GM19397 (cell line): ENCODE results near the gene MYO1G.

ENCODE experiments used
- ATAC-seq: cut with Tn5 transposase; IDR thresholded peaks from one replicate; pipeline ENCODE4 v1.9.1; 2021; ENCODE audit warnings: mild to moderate bottlenecking, moderate library complexity; ENCODE audit not compliant: unreplicated experiment

The MYO1G gene

DNA sequence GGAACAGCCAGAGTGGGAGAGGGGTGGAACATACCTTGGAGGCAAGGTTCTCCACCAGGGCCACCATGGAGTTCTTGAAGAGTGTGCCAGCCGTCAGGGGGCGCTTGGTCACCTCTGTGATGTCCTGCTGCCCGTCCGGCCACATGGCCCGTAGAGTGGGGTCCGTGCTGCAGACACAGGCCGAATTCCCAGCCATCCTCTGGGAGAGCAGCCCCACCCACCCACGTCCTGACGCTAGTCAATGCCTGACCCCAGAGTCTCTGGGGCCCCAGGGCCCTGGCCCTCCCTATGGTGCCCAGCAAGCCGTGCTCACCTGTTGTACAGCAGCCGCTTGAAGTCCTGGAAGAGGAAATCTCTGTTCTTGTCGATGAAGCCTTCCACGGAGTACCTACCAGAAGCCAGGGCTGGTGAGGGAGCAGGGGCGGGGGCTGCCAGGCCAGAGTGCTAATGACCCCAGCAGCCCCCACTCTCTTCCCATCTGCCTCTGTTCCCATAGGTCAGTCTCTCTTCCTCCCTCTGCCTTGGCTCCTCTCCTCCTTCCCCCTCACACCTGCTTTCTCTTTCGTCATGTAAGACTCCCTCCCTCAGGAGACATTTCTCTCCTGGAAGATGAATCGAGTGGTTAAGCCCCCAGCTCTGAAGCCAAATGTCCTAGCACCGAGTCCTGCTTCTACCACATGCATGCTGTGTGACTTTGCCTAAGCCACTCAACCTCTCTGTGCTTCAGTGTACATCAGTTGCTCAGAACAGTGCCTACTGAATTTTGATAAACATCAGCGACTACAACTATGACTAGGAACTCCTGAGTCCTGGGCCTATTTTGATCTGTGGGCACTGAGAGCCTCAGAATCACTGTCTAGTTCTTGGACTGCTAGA lies 11.0 kb downstream of the MYO1G start:
- ATAC-seq = no peak

DNA sequence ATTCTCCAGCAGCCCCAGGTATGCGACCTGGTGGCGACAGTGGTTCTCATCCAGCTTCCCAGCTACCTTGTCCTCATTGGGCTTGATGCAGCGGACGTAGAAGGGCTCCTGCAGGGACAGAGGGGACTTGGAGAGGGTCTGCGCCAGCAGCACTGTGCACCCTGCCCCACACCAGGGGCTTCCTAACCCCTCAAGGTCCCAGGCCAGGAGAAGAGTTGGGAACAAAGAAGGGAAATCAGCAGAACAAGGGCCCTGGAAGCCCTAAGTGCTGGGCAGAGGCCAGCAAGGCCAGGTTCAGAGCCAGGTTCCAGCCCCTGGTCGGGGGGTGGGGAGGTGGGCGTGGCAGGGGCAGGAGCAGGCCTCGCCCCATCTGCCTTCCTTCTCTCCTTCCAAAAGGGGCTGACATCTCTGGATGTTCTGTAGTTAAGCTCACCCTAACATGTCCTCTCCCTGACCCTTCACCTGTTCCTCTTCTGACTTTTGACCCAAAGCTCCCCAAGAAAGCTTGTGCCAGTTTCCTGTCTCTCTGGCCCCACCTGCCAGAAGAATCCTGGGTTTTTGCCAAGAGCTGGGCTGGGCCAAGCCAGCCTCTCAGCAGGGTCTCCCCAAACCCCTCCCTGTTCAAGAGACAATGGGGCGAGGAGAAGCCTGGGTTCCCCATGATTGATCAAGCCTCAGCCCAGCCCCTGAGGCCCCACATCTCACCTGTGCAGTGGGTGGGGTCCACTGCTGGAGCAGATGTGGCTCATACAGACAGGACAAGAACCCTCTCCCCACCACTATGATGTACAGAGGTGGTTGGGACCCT lies 11.9 kb downstream of the MYO1G start:
- ATAC-seq = no peak

DNA sequence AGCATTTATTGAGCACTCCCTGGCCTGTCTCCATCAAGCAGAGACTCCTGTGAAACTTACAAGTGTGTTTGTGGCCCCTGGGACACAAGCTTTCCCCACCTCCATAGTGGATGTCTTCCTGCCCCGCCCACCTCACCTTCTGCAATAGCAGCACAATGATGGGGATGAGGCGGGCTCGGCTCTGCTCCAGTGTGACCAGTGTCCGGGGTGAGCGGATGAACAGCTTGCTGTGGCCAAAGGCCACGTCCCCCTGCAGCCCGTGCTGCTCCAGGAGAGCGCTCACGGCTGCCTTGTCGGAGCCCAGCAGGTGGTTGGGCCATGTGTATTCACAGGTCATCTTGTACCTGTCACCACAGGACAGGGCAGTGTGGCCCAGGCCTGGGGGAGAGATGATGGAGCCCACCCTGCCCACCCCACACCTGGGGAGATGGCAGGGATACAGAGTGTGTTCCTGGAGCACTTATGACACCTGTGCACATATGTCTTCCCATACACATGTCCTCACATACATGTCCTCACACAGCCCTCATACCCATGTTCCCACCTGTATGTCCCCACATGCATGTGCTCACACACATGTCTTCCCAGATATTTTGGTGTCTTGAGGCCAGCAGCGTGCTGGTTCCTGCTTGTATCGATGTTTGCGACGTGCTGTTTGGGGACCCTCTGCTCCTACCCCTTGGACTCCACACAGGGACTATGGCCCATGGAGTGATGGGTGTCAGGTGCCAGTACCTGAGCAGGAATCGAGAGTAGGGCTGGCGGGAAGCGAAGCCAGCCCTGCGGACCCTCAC lies 12.7 kb downstream of the MYO1G start:
- no peak for ATAC-seq

DNA sequence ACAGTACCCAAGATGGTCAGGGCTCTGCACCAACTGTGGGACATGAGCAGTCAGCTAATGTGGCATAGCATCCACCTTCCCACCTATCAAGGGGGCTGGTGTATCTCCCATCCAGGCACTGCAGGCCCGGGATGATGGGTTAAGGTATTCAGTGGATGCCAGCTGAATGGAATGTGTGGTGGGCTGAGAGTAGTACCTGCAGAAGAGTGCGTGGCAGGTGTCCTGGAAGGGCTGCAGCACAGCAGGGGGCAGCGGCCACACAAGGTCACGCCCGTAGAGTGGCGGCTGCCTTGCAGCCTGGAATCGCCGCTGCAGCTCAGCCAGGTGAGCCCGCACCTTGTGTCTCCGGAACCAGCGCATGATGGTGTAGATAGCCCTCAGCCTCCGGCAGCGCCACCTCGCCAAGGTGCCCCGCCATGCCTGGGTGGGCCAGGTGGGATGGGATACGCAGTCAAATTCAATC lies 13.3 kb downstream of the MYO1G start:
- no peak for ATAC-seq

DNA sequence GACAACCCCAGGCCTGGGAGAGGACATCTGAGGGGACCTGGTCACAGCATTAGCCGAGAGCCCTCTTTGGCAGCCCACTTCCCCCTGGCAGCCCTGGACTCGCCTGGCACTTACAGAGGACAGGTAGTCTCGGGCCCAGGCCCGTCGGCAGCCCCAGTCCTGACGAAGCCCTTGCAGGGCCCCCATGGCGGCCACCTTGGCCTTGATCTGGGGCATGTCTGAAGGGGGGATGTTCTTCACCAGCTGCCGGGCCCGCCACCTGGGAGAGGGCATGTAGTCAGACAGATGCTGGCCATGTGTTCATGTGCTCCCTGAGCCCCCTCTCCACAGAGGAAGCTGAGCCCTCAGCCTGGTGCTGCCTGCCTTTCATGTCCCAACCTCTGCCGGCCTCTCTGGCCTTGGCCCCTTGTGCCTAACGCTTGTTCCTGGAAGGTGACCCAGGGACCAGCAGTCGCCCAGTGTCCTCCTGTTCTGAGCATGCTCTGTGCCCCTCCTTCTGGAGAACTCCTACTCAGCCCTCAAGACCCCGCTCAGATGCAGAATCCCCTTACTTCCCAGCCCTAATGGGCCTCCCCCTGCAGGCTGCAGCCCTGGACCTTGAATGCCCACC lies 13.9 kb downstream of the MYO1G start:
- no peak for ATAC-seq

DNA sequence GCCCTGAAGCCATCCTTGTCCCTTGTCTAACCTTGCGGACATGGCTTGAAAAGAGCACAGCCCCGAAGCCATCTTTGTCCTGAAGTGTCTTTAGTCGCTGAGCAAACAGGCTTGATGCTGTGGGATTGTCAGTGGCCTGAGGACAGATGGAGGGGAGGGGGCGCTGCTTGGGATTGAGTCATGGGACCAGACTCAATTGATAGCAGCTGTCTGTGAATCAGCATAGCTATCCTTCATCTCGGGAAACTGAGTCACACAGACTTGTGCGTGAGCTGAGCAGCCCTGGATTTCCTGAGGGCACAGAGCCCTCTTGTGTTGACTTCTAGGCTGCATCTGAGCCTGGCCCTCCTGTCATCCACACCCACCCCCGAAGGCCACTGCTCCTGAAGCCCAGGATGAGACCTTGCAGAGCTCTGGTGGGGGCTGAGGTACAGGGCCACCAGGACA lies 14.4 kb downstream of the MYO1G start:
- no peak for ATAC-seq

DNA sequence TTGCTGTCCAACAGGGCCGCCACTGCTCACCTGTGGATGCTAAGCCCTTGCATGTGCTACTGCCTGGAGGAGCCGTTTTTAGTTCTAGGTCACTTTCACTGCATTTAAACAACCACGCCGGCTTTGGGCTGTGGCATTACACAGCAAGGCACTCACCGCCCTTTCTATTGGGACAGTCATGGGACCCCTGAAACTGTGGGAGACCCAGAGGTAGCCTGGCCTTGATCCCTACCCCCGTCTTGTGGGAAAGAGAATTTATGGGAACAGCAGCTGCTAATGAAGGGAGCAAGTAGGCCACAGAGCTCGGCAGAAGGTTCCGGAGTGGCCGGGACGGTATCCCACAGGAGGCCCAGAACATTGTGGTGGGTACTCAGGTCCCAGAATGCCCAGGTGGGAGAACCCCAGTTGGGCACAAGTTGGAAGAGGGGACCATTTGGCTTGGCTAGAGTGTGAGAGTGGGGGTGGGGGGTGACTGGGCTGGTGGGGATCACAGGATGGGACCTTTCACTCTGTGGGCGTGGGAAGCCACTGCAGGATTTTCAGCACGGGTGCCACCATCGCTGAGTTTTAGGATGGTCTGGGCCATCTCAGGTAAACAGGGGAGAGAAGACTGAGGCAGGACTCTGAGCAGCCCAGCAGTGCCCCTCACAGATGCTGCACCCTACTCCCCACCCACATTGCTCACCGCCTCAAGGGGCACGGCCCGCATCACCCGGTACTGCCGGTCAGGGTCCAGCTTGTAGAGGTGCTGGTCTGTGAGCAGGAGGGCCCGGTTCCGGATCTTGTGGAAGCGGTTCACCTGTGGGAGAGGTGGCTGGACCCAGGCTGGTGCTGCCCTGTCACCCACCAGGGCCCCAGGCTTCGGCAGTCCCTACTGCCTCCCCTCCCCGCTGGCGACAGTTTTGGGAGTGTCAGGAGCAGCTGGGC lies 15.2 kb downstream of the MYO1G start:
- no peak for ATAC-seq

DNA sequence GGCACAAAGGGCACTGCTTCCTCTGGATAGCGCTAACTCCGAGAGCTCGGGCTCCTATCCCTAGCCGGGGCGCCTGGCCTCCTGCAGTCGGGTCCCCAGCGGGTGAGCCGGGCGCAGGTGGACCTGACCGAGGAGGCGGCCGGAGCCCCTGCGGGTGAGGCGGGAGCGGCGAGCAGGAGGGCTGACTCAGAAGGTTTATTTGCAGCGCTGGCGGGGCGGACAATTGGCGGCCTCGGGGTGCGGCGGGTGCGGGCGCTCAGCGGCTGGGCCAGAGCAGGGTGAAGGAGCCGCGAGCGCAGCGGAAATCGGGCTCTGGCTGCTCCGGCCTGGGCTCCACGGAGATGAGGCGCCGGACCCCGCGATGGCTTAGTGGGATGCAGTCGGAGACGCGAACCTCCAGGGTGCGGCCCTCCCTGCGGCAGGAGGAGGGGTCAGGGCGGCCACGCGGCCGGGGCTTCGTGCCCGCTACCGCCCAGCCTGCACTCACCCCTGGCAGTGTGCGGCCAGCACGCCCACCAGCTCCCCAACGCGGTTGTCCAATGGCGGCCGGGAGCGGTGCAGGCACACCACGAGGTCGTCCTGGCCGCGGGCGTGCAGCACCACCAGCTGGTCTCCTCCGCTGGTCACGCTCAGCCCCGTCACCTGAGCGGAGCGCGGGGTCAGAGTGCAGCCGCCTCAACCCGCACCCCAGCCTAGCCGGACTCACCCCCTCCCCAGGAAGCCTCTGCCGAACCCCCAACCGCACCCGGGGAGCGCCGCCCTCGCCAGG lies 16.1 kb downstream of the MYO1G start:
- ATAC-seq = no peak

DNA sequence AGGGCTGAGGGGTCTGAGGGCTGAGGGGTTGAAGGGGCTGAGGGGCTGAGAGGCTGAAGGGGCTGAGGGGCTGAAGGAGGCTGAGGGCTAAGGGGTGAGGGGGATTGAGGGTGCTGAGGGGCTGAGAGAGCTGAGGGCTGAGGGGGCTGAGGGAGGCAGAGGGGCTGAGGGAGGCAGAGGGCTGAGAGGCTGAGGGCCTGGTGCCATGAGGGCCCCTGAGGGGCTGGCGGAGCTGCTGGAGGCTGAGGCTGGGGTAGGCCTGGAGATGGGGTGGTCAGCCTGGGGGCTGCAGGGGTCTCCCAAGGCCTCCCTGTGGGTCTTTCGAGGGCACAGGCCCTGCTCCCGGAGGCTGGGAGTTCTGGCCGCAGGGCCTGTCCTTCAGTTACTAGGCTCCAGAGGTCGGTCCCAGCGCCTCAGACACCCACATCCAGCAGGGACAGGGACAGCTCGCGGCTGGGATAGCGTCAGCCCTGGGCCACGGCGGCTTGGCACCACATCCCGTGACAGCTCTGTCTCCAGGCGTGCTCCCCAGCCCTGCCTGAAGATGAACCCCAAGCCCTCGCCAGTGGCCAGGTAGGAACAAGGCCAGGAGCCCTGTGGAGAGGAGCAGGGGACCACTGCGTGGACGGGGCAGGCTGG lies 16.9 kb downstream of the MYO1G start:
- ATAC-seq = no peak

DNA sequence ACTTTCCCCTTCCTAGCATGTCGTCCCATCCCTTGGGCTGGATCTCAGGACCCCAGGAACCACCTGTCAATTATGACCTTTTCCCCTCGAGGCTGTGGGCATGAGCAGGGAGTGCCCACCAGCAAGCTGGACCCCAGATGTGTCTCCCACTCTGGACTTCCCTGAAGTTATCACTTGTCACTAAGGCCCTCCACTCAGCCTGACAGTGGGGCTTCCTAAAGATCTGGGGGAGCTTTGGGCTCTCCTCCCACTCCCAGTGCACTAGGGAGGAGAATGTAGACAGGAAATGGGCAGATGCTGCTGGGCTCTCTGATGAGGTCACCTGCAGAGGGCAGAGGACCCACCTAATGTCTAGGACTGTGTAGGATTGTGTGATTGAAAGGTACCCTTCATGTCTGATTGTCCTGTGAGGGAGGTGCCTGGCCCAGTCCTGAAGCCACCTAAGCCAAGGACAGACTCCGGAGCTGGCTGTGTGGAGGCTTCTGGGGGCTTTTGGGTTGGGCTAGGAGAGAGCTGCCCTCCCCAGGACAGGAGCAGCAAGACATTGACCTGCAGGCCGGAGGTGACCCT lies 18.7 kb downstream of the MYO1G start:
- ATAC-seq = no peak

DNA sequence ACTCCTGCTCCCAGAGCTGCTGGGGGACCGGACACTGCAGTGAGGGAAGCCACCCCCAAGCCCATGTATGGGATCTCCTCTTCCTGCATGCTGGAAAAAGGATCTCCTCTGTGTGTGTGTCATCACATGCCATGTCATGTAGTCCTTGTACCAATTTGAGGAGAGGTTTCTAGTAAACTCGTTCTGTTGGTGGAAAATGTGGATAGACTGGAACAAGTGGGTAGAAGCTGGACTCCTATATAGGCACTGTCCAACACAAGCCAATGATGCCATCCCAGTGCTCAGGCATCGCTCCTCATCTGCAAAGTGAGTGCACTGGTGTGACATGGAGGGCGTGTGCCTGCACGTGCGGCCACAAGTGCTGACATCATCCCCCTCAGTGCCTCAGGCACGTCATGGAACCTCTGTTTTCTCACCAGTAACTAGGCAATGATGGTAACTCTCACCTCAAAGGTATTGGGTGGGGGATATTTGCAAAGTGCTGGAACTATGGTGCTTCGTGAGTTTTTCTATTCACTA lies 19.3 kb downstream of the MYO1G start:
- no peak for ATAC-seq

DNA sequence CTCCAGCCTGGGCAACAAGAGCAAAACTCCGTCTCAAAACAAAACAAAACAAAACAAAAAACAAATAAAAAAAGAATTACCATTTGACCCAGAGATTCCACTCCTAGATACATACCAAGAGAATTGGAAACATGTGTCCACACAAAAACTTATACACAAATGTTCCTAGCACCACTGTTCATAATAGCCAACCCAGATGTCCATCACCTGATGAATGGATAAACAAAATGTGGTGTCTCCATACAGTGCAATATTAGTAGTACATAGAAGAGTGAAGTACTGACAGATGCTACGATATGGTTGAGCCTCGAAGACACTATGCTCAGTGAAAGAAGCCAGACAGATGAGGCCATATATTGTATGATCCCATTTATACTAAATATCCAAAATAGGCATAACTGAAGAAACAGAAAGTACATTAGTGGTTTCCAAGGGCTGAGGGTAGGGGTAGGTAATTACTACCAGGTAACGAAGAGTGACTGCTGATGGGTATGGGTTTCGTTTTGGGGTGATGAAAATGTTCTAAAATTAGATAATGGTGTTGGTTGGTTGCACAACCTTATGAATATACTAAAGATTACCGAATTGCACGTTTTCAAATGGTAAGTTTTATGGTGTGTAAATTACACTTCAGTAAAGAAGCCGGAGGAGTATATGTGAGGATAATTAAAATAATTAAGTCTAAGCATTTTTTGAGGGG lies 20.0 kb downstream of the MYO1G start:
- no peak for ATAC-seq

DNA sequence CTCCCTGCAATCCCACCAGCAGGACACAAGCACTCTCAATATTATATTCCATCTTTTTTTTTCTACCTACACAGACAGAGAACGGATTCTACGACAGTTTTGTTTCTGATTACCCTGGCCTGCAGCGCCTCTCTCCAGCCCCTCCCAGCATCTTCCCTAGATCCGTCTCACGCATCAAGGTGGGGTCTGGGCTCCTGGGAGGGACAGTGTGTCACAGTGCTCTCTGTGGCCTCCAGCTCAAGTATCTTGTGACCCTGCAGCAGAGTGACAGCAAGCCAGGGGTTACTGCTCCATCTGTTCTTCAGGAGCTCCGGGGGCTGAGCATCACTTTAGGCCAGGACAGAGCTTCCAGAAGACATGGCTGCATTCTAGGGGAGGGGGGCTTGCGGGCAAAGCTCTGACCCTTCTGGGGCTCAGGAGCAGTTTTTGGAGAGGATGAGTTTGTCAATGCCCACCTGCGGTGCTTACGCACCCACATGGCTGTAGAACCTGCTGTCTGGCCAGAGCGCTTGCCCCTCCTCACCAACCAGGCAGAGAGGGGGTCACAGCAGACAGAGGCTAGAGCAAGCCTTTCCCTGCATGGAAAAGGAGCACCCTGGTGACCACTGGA lies 22.6 kb downstream of the MYO1G start:
- no peak for ATAC-seq

DNA sequence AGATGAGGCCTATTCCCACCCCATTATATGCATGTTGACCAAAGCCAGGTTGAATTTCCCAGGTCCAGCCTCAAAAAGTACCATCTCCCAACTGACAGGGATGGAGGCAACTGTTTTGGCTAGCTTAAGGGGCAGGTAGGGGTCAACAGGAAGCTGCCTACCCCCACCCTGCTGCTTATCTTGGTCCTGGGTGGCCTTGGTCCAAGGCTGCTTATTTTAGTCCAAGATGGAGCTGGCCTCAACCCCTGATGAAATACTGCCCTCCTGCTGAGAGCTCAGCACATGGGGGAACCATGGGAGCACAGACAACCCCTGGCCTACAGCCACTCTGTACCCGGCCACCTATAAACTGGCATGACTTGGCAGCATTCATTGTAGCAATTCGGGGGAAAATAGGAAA lies 23.1 kb downstream of the MYO1G start:
- ATAC-seq = no peak

DNA sequence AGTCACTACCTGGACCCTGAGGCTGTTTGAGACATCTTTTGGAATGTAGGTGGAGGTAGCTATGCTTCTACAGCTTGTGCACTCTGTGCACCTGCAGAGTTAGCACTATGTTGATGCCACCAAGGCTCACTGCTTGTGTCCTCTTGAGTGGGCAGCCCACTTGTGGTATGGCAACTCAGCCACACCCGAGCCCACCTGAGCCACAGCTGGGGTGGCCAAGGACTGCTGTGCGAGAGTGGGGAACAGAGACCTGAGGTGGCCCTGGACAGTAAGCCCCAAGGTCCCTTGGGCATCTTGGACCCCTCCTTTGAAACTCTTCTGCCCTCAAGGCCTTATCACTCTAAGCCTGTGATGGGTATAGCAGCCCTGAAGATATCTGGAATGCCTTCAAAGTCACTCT lies 25.7 kb downstream of the MYO1G start:
- ATAC-seq = no peak

DNA sequence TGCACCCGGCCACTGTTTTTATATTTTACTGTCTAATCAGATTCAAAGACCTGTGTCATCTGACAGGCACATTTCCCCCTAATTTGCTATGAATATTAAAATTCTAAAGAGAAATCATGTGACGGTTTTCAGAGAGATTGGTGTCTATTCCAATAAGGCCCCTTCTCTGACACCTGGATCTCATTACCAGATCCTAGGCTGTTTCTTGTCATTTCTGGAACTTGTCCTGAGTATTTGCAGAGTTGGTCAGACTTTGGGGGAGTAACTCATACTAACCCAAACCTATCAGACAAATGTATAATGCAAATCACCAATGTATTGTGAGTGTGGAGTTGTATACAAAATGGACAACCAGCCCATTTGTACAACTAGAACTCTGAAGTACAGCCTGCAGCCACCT lies 29.5 kb downstream of the MYO1G start:
- no peak for ATAC-seq

DNA sequence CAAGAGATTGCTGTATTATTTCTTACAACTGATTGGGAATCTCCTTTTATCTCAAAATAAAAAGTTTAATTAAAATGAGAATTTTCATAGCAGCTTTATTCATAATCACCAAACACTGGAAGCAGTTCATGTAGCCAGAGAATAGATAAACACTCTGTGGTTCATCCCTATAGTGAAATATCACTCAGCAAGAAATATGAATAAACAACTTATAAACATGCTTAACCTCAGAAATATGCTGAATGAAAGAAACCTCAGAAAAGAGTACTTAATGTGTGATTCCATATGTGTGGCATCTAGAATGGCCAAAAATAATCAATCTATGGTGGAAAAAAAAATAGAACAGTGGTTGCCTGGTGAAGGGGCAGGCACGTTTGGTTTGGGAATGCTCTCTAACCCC lies 33.3 kb downstream of the MYO1G start:
- ATAC-seq = no peak
